ENCODE measurements around the gene CALD1. TPM values are rescaled to one million over a fixed set of nuclear protein-coding genes. Genes with fewer than 3 reads are reported as not detected.
A peak's percentile ranks its signal among the peaks of the same experiment; 100 is the strongest.

CALD1 gene
- total RNA-seq, 6 donors from 2014 or later = 98.6 to 156 (median 124) TPM

GRCh38 chr7:134834689-134835462 is 55.4 kb downstream of the CALD1 start:
- TF ChIP-seq POLR2A (IDR thresholded peaks at IDR 0.05) = no peak
- TF ChIP-seq CTCF (IDR thresholded peaks at IDR 0.05) = no peak
- TF ChIP-seq EP300 (IDR thresholded peaks at IDR 0.05) = no peak
- TF ChIP-seq POLR2AphosphoS5 (IDR thresholded peaks at IDR 0.05) = no peak
- no peak overlapping the region for H3K4me3 ChIP-seq
- no peaks in the 10 kb centered on the region for H3K36me3 ChIP-seq
- WGBS, 2 donors = 52 to 61% methylated on average over 3 of the region's 3 CpGs
- no peaks in the 10 kb centered on the region for H3K9me3 ChIP-seq
- peak overlapping the region in 1 of 4 donors; percentile 2 for H3K27ac ChIP-seq
- no peaks in the 10 kb centered on the region for H3K27me3 ChIP-seq
- DNase-seq (no peak), ATAC-seq (ENCODE audit: low FRiP score in 2 of 2) (no peak)
- peaks cover 0 to 4% (median 0%) of the 10 kb centered on the region in 4 donors for H3K4me1 ChIP-seq

- Histone ChIP-seq H3K4me3 (no peak overlapping the region), H3K4me1 (peaks cover 0 to 4% (median 0%) of the 10 kb centered on the region in 4 donors), H3K27ac (peak overlapping the region in 2 of 4 donors; percentile 2 to 27), H3K27me3 (no peaks in the 10 kb centered on the region), H3K36me3 (peaks cover 0 to under 1% (median 0%) of the 10 kb centered on the region in 4 donors), H3K9me3 (no peaks in the 10 kb centered on the region)
- no peak for TF ChIP-seq EP300 (IDR thresholded peaks at IDR 0.05)
- TF ChIP-seq CTCF (IDR thresholded peaks at IDR 0.05) = no peak
- no peak for TF ChIP-seq POLR2A (IDR thresholded peaks at IDR 0.05)
- no peak for TF ChIP-seq POLR2AphosphoS5 (IDR thresholded peaks at IDR 0.05)
- ATAC-seq (ENCODE audit: low FRiP score in 2 of 2) = no peak
- WGBS, 2 donors = 77 to 83% methylated on average over 4 of the region's 4 CpGs
- no peak for DNase-seq
Observed at GRCh38 chr7:134835463-134835823, 56.0 kb downstream of the CALD1 start.

GRCh38 chr7:134836447-134836846 is 57.0 kb downstream of the CALD1 start:
- Histone ChIP-seq H3K4me1 (peaks cover 0 to 4% (median 0%) of the 10 kb centered on the region in 4 donors), H3K9me3 (no peaks in the 10 kb centered on the region), H3K27ac (peak overlapping the region in 2 of 4 donors; percentile 2 to 27), H3K4me3 (no peak overlapping the region), H3K27me3 (no peaks in the 10 kb centered on the region), H3K36me3 (peaks cover 0 to 2% (median 0%) of the 10 kb centered on the region in 4 donors)
- TF ChIP-seq POLR2AphosphoS5 (IDR thresholded peaks at IDR 0.05) (no peak), EP300 (IDR thresholded peaks at IDR 0.05) (no peak), POLR2A (IDR thresholded peaks at IDR 0.05) (no peak), CTCF (IDR thresholded peaks at IDR 0.05) (no peak)
- DNase-seq (no peak), ATAC-seq (ENCODE audit: low FRiP score in 2 of 2) (peak in 1 of 2 donors; percentile 75)
- 76 to 77% methylated on average over 6 of the region's 6 CpGs for WGBS, 2 donors

- Histone ChIP-seq H3K9me3 (no peaks in the 10 kb centered on the region), H3K27ac (no peak overlapping the region), H3K4me3 (no peak overlapping the region), H3K36me3 (peaks cover 0 to 8% (median 0%) of the 10 kb centered on the region in 4 donors), H3K27me3 (no peaks in the 10 kb centered on the region), H3K4me1 (peaks cover 0 to 3% (median 0%) of the 10 kb centered on the region in 4 donors)
- no peak for TF ChIP-seq CTCF (IDR thresholded peaks at IDR 0.05)
- TF ChIP-seq POLR2A (IDR thresholded peaks at IDR 0.05) = no peak
- no peak for TF ChIP-seq POLR2AphosphoS5 (IDR thresholded peaks at IDR 0.05)
- TF ChIP-seq EP300 (IDR thresholded peaks at IDR 0.05) = no peak
- no peak for ATAC-seq (ENCODE audit: low FRiP score in 2 of 2)
- no peak for DNase-seq
Observed at GRCh38 chr7:134839298-134839697, 59.9 kb downstream of the CALD1 start.

- peaks cover 0 to 24% (median 0%) of the 10 kb centered on the region in 4 donors for H3K36me3 ChIP-seq
- peaks cover 0 to 2% (median 0%) of the 10 kb centered on the region in 4 donors for H3K4me1 ChIP-seq
- H3K27ac ChIP-seq = no peak overlapping the region
- no peaks in the 10 kb centered on the region for H3K9me3 ChIP-seq
- no peak for DNase-seq
- H3K27me3 ChIP-seq = no peaks in the 10 kb centered on the region
- H3K4me3 ChIP-seq = no peak overlapping the region
- ATAC-seq (ENCODE audit: low FRiP score in 2 of 2) = no peak
- TF ChIP-seq CTCF (IDR thresholded peaks at IDR 0.05) (no peak), POLR2A (IDR thresholded peaks at IDR 0.05) (no peak), EP300 (IDR thresholded peaks at IDR 0.05) (no peak), POLR2AphosphoS5 (IDR thresholded peaks at IDR 0.05) (no peak)
Observed at GRCh38 chr7:134842062-134842461, 62.6 kb downstream of the CALD1 start.

Measured in upper lobe of left lung (tissue), 6 donors.